ENCODE data around the gene DUSP1. TPM values are rescaled to one million over a fixed set of nuclear protein-coding genes. Genes with fewer than 3 reads are reported as not detected.
A peak's percentile ranks its signal among the peaks of the same experiment; 100 is the strongest.

Gene DUSP1
- total and polyA plus RNA-seq, 9 of the 15 experiments (the other 6 are each of a cell fraction or from before 2014, with no cell fraction given) = 2.1 to 14.2 (median 8.5) TPM

DNA sequence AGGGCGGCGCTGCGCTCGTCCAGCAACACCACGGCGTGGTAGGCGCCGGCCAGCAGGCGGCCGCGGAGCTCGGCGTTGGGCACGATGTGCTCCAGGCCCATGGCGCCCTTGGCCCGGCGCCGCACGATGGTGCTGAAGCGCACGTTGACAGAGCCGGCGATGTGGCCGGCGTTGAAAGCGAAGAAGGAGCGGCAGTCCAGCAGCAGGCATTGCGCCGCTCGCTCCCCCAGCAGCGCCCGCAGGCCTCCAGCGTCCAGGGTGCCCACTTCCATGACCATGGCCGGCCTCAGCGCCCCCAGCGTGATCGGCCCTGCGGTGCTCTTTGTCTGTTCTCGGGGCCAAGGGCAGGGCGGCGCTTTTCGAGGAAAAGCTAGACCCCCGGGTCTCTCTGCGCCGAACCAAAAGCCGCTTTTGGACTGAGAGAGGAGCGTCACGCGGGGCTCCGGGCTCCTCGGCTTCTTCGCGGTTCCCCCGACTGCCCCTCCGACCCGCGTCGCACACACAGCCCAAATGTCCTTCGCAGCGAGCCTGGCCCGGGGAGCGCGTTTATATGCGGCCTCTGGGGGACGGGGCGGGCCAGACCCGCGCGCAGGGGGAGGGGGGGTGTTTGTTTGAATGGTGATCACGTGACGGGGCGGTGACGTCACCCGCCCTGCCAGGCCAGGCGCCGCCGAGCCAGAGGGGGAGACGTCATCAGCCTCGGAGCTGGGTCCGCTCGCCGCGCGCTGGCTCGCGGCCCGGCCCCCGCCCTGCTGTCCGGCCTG, at the start of gene DUSP1 (continued):
- TF ChIP-seq, protein P1, sequence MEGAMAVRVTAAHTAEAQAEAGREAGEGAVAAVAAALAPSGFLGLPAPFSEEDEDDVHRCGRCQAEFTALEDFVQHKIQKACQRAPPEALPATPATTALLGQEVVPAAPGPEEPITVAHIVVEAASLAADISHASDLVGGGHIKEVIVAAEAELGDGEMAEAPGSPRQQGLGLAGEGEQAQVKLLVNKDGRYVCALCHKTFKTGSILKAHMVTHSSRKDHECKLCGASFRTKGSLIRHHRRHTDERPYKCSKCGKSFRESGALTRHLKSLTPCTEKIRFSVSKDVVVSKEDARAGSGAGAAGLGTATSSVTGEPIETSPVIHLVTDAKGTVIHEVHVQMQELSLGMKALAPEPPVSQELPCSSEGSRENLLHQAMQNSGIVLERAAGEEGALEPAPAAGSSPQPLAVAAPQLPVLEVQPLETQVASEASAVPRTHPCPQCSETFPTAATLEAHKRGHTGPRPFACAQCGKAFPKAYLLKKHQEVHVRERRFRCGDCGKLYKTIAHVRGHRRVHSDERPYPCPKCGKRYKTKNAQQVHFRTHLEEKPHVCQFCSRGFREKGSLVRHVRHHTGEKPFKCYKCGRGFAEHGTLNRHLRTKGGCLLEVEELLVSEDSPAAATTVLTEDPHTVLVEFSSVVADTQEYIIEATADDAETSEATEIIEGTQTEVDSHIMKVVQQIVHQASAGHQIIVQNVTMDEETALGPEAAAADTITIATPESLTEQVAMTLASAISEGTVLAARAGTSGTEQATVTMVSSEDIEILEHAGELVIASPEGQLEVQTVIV (CRISPR knock-in tag; IDR thresholded peaks at IDR 0.05; ENCODE audit: borderline replicate concordance) = no peak
- TF ChIP-seq, protein P2, sequence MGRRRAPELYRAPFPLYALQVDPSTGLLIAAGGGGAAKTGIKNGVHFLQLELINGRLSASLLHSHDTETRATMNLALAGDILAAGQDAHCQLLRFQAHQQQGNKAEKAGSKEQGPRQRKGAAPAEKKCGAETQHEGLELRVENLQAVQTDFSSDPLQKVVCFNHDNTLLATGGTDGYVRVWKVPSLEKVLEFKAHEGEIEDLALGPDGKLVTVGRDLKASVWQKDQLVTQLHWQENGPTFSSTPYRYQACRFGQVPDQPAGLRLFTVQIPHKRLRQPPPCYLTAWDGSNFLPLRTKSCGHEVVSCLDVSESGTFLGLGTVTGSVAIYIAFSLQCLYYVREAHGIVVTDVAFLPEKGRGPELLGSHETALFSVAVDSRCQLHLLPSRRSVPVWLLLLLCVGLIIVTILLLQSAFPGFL (CRISPR knock-in tag; IDR thresholded peaks at IDR 0.05) = peak; percentile 94; the same call in 1 of the 2 replicates
- TF ChIP-seq TAF9B (IDR thresholded peaks at IDR 0.05; ENCODE audit: partially characterized antibody) (peak; percentile 86), ZNF124 (CRISPR knock-in tag; IDR thresholded peaks at IDR 0.05) (no peak), IFI16 (CRISPR knock-in tag; IDR thresholded peaks at IDR 0.05) (no peak), ZNF644 (tag; IDR thresholded peaks at IDR 0.05; ENCODE audit: low read depth) (peak; percentile 77), SMARCA5 (IDR thresholded peaks at IDR 0.05) (no peak), ZBED1 (IDR thresholded peaks at IDR 0.05) (no peak; the same call in 1 of the 2 replicates), BRD9 (IDR thresholded peaks at IDR 0.05; ENCODE audit: low read depth, partially characterized antibody) (no peak), KDM5B (IDR thresholded peaks at IDR 0.05; ENCODE audit: insufficient replicate concordance, low read depth, low read length) (peak; percentile 90), SIRT6 (IDR thresholded peaks at IDR 0.05; ENCODE audit: low read depth, low read length) (no peak), TARDBP (IDR thresholded peaks at IDR 0.05) (no peak; the same call in 1 of the 2 replicates), ZNF778 (CRISPR knock-in tag; IDR thresholded peaks at IDR 0.05) (no peak), CEBPG (CRISPR knock-in tag; IDR thresholded peaks at IDR 0.05) (no peak), CEBPG (tag; conservative IDR thresholded peaks at IDR 0.05 in 1 of 2, IDR thresholded peaks at IDR 0.05 in 1 of 2) (no peak), RFX5 (IDR thresholded peaks at IDR 0.05; ENCODE audit: low read depth, low read length) (no peak), MTA2 (IDR thresholded peaks at IDR 0.05; ENCODE audit: low read depth) (no peak), SMARCA4 (IDR thresholded peaks at IDR 0.05) (no peak), SIN3A (IDR thresholded peaks at IDR 0.05; ENCODE audit: borderline replicate concordance in 2 of 2, control insufficient read depth in 1 of 2, low read depth in 2 of 2, low read length in 2 of 2) (peak; percentile 48 to 89; a peak in 2 of 4 replicates)
- TF ChIP-seq, protein P3, sequence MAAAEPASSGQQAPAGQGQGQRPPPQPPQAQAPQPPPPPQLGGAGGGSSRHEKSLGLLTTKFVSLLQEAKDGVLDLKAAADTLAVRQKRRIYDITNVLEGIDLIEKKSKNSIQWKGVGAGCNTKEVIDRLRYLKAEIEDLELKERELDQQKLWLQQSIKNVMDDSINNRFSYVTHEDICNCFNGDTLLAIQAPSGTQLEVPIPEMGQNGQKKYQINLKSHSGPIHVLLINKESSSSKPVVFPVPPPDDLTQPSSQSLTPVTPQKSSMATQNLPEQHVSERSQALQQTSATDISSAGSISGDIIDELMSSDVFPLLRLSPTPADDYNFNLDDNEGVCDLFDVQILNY (CRISPR knock-in tag; IDR thresholded peaks at IDR 0.05) = peak; percentile 80; the same call in 1 of the 2 replicates
- TF ChIP-seq, protein P4, sequence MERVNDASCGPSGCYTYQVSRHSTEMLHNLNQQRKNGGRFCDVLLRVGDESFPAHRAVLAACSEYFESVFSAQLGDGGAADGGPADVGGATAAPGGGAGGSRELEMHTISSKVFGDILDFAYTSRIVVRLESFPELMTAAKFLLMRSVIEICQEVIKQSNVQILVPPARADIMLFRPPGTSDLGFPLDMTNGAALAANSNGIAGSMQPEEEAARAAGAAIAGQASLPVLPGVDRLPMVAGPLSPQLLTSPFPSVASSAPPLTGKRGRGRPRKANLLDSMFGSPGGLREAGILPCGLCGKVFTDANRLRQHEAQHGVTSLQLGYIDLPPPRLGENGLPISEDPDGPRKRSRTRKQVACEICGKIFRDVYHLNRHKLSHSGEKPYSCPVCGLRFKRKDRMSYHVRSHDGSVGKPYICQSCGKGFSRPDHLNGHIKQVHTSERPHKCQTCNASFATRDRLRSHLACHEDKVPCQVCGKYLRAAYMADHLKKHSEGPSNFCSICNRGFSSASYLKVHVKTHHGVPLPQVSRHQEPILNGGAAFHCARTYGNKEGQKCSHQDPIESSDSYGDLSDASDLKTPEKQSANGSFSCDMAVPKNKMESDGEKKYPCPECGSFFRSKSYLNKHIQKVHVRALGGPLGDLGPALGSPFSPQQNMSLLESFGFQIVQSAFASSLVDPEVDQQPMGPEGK (CRISPR knock-in tag; IDR thresholded peaks at IDR 0.05; ENCODE audit: borderline replicate concordance) = no peak
- TF ChIP-seq, protein P5, sequence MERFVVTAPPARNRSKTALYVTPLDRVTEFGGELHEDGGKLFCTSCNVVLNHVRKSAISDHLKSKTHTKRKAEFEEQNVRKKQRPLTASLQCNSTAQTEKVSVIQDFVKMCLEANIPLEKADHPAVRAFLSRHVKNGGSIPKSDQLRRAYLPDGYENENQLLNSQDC (CRISPR knock-in tag; IDR thresholded peaks at IDR 0.05) = peak; percentile 56; the same call in 1 of the 2 replicates
